NOMO-1 treated with dmso at 0.1 percent for 144 hours (cell line): ENCODE results near the gene JPH2.
"Not testable (repeated sequence)": the region's sequence is repeated elsewhere in the genome, so short reads cannot be mapped to it uniquely, and the experiment has no call there.

Experiments
- DNase-seq: peaks from one replicate; lab custom pipeline; 2025; ENCODE audit not compliant: unreplicated experiment; lab: John Stamatoyannopoulos, UW

JPH2 gene

DNA sequence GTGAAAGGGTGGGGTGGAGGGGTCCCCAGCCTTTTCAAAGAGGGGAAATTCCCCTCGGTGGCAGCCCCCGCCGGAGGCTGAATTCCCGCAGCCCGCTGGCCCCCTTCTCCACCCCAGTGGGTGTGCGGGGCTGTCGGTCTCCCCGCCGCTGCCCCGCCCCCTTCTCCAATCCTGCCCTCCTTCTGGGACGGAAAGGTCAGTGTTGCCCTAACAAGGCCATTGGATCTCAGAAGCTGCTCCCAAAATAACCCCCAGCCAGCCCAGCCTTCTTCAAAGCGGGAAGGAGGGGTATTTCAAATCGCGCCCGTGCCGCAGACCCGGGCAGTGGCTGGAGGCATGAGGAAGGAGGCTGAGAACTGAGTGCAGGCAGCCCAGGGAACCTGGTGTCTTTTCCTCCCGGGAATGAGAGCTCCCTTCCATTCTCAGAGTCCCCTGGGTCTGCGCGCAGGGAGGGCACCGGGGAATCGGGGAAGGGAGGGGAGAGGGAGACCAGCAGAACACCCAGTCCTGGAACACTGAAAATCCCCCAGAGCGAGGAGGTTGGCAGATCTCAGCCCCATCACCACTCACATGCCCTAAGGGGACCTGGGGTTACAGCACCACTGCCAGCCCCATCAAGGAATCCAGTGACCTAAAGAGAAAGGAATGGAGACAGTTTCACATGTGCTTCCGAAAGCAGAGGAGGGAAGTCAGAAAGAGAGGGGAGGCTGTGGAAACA lies at the start of gene JPH2:
TSS of gene JPH2 (minus strand) at position 135 of the 718 bp plus-strand sequence. CDS start 483 bp downstream, outside the sequence.
- no peak for DNase-seq

DNA sequence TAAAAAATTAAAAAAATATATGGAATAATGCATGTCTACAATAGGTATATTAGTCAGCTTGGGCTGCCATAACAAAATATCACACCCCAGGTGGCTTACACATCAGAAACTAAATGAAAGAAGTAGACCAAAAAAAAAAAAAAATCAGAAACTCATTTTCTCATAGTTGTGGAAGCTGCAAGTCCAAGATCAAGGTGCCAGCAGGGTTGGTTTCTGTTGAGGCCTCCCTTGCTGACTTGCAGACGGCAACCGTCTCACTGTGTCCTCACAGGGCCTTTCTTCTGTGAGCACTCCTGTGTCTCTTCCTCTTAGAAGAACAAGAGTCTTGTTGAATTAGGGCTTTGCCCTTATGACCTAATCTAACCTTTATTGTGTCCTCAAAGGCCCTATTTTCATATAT lies 48.7 kb upstream of the JPH2 start:
- DNase-seq: no peak

DNA sequence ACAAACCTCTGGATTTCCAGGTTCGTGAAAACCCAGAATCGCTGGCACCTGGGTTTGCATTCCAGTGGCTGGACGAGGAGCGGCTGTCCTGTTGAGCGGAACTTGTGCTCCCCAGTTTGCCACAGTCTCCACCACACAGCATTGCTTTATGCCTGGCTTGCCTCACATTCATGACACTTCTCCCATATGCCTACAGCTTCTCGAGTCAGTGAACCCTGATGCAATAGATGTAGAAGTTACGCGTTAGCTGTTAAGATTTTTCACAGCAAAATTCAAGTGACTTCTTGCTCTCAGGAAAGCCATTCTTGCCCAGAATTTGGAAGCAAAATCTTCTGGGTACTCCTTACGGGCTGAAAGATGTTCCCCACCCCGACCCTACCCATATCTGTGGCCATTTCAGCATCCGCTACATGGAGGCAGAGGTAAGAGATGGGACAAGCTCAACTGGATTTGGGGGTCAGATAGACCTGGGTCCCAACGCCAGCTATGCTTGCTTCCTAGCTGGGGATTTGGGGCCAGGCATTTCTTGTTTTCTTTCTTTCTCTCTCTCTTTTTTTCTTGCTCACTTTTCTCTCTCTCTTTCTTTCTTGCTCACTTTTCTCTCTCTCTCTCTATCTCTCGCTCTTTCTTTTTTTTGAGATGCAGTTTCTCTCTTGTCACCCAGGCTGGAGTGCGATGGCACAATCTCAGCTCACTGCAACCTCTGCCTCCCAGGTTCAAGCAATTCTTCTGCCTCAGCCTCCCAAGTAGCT lies 47.8 kb upstream of the JPH2 start:
- DNase-seq: no peak

DNA sequence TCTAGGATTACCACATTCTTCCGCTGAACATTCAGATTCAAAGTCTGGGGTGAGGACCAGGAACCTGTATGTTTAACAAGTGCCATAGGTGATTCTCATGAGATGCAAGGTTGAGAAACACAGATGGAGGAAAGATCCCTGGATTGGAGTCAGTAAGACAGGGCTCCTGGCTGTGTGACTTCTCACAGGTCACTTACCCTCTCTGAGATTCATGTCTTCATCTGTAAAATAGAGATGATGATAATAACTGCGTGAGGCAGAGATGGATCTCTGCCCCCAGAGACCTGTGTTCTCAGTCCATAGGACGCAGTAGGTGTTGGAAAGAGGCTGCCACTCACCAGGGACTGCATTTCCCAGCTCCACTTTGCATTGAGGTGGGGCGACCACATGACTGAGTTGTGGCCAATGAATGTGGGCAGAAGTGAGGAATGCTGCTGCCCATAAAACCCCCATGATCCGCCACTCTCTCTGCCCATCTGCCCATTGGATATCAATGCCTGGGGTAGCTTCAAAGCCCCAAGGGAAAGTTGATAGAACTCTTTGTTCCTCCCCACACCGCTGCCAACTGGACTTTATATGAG lies 46.5 kb upstream of the JPH2 start:
- no peak for DNase-seq

DNA sequence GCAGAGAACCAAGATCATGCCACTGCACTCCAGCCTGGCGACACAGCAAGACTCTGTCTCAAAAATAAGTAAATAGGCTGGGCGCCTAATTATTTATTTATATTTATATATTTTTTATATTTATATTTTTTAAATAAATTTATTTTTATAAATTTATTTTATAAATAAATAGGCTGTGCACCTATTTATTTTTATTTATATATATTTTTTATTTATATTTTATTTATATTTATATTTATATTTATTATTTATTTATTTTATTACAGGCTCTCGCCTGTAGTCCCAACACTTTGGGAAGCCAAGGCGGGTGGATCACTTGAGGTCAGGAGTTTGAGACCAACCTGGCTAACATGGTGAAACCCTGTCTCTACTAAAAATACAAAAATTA lies 45.5 kb upstream of the JPH2 start:
- not testable (repeated sequence) for DNase-seq

DNA sequence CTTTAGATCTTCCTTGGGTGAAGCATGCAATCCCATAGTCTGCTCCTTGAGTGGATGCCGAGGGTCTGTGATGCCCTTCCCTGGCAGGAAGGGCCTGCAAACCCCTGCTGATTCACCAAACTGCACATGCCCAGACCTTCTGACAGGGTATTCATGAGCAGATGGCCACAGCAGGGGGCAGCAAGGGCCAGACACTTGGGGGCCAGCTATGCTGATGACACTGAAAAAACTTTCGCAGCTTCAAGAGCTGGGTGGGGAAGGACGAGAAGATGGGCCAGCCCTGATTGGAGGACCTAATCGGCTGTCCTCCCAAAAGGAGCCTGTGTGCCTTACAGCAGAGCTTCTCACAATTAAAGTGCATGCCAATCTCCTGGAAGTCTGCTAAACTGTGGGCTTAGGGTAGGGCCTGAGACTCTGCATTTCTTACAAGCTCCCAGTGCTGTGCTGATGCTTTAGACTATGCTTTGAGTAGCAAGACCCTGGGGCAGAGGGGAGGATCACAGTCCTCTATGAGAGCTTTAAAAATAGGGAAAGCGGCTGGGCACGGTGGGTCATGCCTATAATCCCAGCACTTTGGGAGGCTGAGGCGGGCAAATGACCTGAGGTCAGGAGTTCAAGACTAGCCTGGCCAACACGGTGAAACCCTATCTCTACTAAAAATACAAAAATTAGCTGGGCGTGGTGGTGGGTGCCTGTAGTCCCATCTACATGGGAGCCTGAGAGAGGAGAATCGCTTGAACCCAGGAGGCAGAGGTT lies 44.9 kb upstream of the JPH2 start:
- DNase-seq: no peak

DNA sequence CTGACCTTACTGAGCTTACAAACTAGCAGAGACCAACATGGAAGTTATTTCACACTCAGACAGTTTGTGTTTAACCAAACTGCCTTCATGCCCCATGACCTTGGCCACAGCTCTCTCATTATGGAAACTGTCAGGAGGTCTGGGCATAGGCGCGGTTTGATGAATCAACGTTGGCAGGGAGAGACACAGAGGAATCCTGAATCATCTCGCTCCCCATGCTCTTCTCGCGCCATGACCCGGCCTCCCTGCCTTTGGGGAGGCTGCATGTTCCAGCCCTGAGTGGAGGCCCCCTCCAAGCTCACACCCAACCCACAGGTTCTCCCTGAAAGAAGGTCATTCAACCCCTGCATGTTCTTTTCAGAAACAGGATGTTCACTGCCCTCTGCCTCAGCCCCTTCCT lies 44.2 kb upstream of the JPH2 start:
- no peak for DNase-seq

DNA sequence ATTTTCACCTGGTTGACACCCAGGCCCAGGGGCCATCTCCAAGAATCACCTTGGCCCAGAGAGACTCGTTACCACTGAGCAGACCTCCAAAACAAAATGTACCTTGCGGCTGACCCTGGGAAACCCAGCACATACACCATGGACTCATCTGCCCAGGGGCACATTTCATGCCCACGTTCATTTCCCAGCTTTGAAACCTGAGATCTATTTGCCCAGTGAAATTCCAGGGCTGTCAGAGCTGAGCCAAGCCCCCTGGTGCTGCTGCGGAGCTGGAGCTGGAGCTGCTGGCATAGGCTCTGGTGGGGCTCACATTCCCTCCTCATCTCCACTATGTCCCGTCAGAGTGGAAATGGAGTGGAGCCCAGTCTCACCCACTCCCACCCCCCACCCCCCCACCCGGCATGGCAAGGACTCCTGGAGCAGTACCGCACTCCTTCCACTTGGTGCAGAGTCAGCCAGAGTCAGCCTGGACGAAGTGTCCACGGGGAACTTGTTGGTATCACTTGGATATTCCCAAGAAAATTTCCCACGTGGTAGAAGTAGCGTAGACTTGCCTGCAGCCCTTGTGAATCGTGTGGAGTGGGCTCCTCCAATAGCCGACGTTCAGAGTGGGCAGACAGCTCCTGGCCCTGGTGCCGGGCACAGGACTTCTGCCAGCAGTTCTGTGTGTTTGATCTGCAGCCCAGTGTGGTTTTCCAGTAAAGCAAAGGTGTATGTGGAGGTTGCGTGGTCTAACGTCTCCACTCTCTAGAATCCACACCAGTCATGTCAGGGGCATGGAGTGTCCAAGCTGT lies 41.7 kb upstream of the JPH2 start:
- DNase-seq: no peak

DNA sequence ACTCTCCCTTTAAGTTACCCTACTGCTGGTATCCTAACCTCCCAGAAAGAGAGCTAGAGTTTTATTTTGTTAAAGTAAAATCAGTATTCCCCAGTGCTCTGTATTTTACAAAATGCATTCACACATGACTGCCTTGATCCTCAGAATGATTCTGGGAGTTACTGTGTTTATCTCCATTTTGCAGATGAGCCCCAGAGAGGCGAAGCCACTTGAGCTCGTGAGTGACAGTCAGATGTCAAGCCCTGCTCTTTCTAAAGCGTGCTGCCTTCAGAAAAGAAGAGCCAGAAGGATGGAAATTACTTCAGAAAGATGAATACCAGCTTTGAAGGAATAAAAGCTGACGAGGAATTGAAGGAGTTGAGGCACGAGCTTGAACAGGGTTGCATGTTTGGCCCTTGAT lies 37.6 kb upstream of the JPH2 start:
- no peak for DNase-seq

DNA sequence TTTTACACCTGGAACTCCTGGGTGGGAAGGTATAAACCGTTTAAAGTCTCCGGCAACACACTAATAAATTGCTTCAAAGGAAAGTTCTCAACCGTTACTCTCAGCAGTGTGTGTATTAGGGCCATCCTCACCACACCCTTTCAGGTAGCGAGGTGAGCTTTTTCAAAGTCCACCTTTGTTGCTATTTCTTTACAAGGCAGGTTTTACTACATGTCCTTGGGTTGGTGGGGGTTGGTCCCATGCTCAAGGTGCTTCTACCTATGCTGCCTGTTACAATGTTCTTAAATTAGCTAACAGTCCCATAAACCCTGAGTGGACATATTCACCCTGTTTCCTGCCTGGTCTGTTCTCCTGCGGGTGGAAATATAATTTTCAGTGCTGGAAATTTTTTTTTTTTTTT lies 36.7 kb upstream of the JPH2 start:
- DNase-seq: no peak

DNA sequence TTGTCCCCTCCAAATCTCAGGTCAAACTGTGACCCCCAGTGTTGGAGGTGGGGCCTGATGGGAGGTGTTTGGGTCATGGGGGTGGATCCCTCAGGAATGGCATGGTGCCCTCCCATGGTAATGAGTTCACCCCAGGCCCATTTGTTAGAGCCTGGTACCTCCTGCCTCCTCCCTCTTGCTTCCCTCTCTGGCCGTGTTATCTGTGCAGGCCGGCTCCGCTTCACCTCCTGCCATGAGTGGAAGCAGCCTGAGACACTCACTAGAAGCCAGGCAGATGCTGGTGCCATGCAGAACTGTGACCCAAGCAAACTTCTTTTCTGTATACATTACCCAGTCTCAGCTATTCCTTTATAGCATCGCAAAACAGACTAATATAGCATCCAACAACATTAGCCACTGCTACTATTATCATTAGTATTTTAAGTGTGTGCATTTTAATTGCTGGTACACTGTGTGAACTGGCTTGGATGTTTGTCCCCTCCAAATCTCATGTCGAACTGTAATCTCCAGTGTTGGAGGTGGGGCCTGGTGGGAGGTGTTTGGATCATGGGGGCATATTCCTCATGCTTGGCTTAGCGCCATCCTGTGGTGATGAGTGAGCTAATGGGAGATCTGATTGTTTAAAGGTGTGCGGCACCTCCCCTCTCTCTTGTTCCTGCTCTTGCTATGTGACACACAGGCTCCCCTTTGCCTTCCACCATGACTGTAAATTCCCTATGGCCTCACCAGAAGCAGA lies 35.8 kb upstream of the JPH2 start:
- DNase-seq: no peak

DNA sequence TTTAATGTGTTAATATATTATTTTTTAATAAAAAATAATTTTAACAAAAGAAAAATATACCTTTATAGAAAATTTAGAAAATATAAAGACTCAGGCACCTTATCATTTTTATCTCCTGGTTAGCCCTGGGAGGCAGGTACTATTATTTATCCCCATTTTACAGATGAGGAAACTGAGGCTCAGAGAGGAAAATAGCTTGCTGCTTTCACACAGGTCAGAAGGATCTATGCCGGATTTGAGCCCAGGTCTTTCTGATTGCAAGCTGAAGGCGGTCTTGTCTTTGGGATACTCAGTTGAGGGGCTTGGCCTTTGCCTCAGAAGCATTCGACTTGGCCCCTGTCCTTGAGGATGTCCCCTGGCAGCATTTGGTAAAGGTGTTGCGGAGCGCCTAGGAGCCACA lies 35.0 kb upstream of the JPH2 start:
- DNase-seq: no peak

DNA sequence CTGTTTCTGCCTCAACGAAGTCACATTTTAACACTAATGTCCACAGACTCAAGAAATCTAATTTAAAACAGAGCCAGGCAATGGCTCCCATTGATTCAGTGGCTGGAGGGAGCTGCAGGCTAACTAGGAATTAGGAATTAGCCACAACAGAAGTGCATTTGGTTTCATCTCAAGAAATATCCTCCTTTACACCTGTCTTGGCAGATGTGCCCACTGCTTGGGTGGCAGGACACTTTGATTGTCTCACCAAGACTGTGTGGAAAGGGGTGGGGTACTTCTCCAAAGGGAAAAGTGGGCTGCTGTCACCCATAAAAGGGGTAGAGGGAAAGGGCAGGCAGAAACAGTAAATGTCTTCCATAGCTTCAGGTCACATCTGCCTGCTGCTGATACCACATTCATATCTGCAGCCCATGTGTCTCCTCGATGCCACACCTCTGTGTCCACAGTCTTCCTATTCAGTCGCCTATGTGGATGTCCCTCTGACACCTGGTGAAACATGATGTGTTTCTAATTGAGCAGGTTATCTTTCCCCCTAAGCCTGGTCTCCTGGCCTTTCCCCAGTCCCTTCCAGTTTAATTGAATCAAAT lies 34.5 kb upstream of the JPH2 start:
- DNase-seq: no peak

DNA sequence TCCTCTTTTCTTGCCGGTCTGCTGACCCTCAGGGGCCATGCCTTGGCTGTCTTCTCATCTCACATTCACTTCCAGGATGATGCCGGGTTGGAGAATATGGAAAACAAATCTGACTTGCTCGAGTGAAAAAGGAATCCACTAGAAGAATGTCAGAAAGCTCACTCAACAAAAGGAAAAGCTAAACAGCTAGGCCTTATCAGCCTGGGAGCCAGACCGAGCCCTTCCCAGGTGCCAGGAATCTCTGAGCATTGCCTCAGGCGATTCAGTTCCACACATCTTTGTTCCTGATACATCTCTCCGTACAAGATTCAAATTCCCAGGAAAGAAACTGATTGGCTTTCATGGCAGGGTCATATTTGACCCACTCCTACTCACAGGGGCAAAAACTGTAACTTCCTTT lies 32.8 kb upstream of the JPH2 start:
- DNase-seq: no peak

DNA sequence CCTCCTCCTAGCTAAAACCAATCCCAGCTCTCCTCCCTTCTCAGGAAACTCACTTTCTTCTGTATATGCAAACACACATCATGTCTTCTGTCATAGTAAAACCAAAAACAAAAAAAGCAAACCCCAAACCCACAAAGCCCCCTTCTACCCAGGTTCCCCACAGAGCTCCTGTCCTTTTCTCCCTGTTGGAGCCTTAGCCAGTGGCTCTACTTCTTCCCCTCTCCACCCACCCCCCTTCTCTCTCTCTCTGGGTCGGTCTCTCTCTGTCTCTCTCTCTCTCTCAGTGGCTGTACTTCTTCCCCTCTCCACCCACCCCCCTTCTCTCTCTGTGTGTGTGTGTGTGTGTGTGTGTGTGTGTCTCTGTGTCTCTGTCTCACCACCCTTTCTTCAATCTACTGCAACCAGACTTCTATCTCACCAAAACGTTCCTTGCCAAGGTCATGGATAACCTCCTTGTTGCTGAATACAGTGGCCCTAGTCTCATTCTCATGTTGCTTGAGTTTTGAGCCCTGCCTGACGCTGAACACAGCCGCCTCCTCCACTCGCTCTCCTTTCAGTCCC lies 32.3 kb upstream of the JPH2 start:
- DNase-seq: no peak

DNA sequence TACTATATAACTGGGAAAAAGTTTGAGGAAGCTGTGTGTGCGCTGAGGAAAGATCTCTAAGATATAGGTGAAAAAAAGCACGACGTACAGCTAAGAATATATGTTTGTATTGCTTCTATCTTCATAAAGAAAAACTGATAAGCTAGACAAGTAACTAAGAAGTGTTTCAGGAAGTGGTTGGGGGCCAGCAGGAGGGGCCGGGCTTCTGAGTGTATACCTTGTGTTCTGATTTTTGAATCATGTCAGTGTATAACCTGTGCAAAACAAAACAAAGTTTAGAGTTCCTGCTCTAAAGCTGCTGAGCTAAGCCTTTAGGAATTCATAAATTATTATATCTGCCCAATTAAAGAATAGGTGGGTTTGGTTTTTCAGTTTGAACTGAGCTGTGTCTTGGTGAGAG lies 31.5 kb upstream of the JPH2 start:
- no peak for DNase-seq

DNA sequence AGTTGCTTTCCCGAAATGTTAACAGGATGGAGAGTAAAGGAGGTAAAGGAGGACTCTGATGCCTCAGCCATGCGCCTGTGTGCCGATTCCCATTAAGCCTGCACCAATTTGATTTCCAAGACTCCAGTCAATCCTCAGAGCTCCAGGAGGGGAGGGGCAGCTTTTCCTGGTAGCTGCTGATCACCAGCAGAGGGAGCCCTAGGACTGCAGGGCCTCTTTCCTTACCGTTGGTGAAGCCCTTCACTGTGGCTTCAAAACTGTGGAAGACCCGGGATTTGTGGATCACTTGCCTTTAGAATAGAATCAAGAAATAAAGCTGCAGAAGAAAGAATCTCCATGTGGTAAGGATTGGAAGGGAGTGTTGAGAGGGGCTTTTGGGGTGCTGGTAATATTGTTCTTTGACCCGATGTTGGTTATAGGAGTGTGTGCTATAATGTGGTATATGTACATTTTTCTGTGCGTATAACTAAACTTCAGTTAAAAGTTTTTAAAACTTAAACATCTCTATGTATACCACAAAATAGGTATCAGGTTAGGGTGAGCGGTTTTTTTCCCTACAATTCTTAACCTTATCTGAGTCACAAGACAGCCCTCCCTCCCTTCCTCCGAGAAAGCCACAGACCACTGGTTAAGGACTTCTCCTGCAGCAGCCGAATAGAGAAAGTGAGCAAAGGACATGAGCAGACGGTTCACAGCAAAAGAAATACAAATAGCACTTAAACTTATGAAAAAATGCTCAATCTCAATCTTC lies 30.5 kb upstream of the JPH2 start:
- DNase-seq: peak; percentile 34

DNA sequence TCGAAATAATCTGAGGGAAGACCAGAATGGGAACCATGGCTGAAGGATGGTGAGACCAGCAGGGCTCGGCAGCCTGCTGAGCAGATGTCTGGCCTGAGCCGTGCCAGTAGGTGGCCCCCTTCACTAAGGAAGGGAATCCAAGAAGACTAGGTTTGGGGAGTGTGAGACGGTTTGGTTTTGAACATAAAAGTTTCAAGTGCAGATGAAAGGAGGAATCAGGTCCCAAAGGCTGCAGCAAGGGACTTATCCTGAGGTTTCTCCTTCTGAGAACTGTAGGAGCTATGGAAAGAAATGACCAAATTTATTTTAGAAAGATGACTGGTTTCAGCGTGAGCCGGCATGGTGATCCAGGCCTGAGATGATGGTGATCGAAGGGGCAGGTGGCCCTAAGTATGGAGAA lies 28.1 kb upstream of the JPH2 start:
- DNase-seq: peak; percentile 23

DNA sequence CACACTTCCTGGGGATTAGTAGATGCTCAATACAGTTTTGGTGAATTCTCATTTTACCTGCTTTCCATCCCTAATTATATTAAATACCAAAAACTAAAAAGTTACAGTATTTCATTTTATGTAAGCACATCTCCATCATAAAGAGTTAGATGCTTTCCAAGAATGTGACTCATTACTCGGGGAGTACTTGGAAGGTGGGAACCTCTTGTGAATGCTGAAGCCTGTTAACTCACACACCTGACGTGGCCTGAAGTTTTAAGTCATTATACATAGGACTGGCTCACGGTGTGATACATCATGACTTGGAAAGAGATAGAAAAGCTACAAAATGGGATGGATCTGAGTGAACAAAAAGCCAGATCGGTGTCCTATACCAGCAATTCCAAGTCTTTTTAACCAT lies 25.8 kb upstream of the JPH2 start:
- no peak for DNase-seq
